Panc1 (cell line): Measurements from ENCODE around the gene DAPK2. TPM values are rescaled to one million over a fixed set of nuclear protein-coding genes. Genes with fewer than 3 reads are reported as not detected.

Source experiments
- ATAC-seq: fragments of 200-7000 bp; cut with Tn5 transposase; 2 replicates; pipeline ENCODE4 v1.9.1; 2020; ENCODE audit warnings: mild to moderate bottlenecking, moderate library complexity
- BruUV-seq: library from RNA; stranded (reverse); fragments of 400-500 nt; replicated peaks from 2 replicates; lab custom pipeline; 2021; lab: Mats Ljungman, UMichigan
- CTCF ChIA-PET: fragments of 300-600 bp; sonication (Branson Sonifier 250); formaldehyde crosslinking; loops from one replicate; lab custom pipeline; 2022; ENCODE audit warnings: antibody characterized with exemption; lab: Charles Lee
- POLR2A ChIA-PET: fragments of 300-600 bp; sonication (Branson Sonifier 250); formaldehyde crosslinking; loops from one replicate; lab custom pipeline; 2022; ENCODE audit warnings: antibody characterized with exemption; lab: Charles Lee
- DNase-seq: peaks from one replicate; pipeline ENCODE4 v3.0.0-alpha.2; 2010; ENCODE audit warnings: low read depth, low spot score
- H3K27ac ChIP-seq: 2 replicates; pipeline ENCODE4 v1.5.1; 2011; ENCODE audit warnings: mild to moderate bottlenecking, low read length, inconsistent platforms
- H3K27me3 ChIP-seq: fragments of 200-500 bp; sonication (Bioruptor generic); 2 replicates; pipeline ENCODE4 v1.6.0; 2014; ENCODE audit warnings: low read length, inconsistent platforms; ENCODE audit not compliant: control insufficient read depth, insufficient read depth
- H3K36me3 ChIP-seq: fragments of 200-500 bp; sonication (Bioruptor generic); 2 replicates; pipeline ENCODE4 v1.5.1; 2014; ENCODE audit warnings: inconsistent platforms, mild to moderate bottlenecking, low read length, moderate library complexity; ENCODE audit not compliant: control insufficient read depth, insufficient read depth
- H3K4me1 ChIP-seq: 2 replicates; pipeline ENCODE4 v1.5.1; 2011; ENCODE audit warnings: inconsistent platforms, mild to moderate bottlenecking, low read length, moderate library complexity; ENCODE audit not compliant: control insufficient read depth, insufficient read depth
- H3K4me3 ChIP-seq, 2 experiments: 2 replicates each; pipeline ENCODE4 v1.5.1; 2011 to 2012; ENCODE audit warnings: low read depth in 2 of 2, low read length in 2 of 2, mild to moderate bottlenecking in 2 of 2, inconsistent platforms in 1 of 2, moderate library complexity in 1 of 2
- H3K9me3 ChIP-seq: fragments of 200-500 bp; sonication (Bioruptor generic); 2 replicates; pipeline ENCODE4 v1.5.1; 2014; ENCODE audit warnings: low read depth, mild to moderate bottlenecking, inconsistent platforms, low read length, moderate library complexity; ENCODE audit not compliant: control insufficient read depth, insufficient read depth
- CTCF ChIP-seq: fragments of 450-650 bp; IDR thresholded peaks from 2 replicates; pipeline ENCODE4 v1.5.1; 2017; ENCODE audit warnings: mild to moderate bottlenecking
- POLR2AphosphoS5 ChIP-seq: IDR thresholded peaks from 2 replicates; pipeline ENCODE4 v1.6.1; 2012; ENCODE audit warnings: mild to moderate bottlenecking, low read depth, low read length, moderate library complexity
- SIN3A ChIP-seq: IDR thresholded peaks from 2 replicates; pipeline ENCODE4 v1.6.1; 2012; ENCODE audit warnings: low read depth, mild to moderate bottlenecking, low read length, moderate library complexity, borderline replicate concordance; ENCODE audit not compliant: insufficient read depth
- TCF7L2 ChIP-seq: IDR thresholded peaks from 2 replicates; pipeline ENCODE4 v1.6.1; 2011; ENCODE audit warnings: mild to moderate bottlenecking, low read depth, low read length, inconsistent platforms
- in situ Hi-C: cut with HindIII; loops from 2 replicates; pipeline ENCODE4 v1.10.0; 2016; ENCODE audit warnings: low sequenced_read_pairs, low pct_unique_long_range_greater_than_20kb
- intact Hi-C: fragments of 100-400 bp; cut with micrococcal nuclease; formaldehyde crosslinking; loops from one replicate; pipeline ENCODE4 v1.10.0; 2022; ENCODE audit not compliant: unreplicated experiment
- total RNA-seq: library from RNA; stranded (reverse); gene quantifications from one replicate; pipeline ENCODE4 v1.2.1, GENCODE V29; 2021; ENCODE audit not compliant: unreplicated experiment
- TF ChIP-seq, protein P1 (sequence below), 2 experiments: IDR thresholded peaks; 2 replicates each; pipeline ENCODE4 v1.6.1; 2011 to 2012; ENCODE audit warnings: low read depth in 2 of 2, control low read depth in 1 of 2, low read length in 1 of 2, mild to moderate bottlenecking in 1 of 2, moderate library complexity in 1 of 2; ENCODE audit not compliant: insufficient read depth in 1 of 2

Gene DAPK2
- total RNA-seq, 1 experiment from 2014 or later: 10.2 TPM

- DNase-seq (no peak), ATAC-seq (no peak)
- no peaks in the 10 kb centered on the region for H3K36me3 ChIP-seq
- no peak overlapping the region for H3K27ac ChIP-seq
- H3K27me3 ChIP-seq: no peaks in the 10 kb centered on the region
- TF ChIP-seq TCF7L2: no peak
- TF ChIP-seq POLR2AphosphoS5: no peak
- no peak for TF ChIP-seq CTCF
- TF ChIP-seq SIN3A: no peak
- TF ChIP-seq, protein P1, sequence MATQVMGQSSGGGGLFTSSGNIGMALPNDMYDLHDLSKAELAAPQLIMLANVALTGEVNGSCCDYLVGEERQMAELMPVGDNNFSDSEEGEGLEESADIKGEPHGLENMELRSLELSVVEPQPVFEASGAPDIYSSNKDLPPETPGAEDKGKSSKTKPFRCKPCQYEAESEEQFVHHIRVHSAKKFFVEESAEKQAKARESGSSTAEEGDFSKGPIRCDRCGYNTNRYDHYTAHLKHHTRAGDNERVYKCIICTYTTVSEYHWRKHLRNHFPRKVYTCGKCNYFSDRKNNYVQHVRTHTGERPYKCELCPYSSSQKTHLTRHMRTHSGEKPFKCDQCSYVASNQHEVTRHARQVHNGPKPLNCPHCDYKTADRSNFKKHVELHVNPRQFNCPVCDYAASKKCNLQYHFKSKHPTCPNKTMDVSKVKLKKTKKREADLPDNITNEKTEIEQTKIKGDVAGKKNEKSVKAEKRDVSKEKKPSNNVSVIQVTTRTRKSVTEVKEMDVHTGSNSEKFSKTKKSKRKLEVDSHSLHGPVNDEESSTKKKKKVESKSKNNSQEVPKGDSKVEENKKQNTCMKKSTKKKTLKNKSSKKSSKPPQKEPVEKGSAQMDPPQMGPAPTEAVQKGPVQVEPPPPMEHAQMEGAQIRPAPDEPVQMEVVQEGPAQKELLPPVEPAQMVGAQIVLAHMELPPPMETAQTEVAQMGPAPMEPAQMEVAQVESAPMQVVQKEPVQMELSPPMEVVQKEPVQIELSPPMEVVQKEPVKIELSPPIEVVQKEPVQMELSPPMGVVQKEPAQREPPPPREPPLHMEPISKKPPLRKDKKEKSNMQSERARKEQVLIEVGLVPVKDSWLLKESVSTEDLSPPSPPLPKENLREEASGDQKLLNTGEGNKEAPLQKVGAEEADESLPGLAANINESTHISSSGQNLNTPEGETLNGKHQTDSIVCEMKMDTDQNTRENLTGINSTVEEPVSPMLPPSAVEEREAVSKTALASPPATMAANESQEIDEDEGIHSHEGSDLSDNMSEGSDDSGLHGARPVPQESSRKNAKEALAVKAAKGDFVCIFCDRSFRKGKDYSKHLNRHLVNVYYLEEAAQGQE (IDR thresholded peaks at IDR 0.05; ENCODE audit: insufficient read depth in 1 of 2, low read depth in 2 of 2, low read length in 1 of 2): no peak
- H3K4me1 ChIP-seq: peaks cover 4% of the 10 kb centered on the region; the same call in 1 of the 2 replicates
- BruUV-seq: no TSS peak
- ChIA-PET POLR2A (no interaction called here), CTCF (no interaction called here)
- intact Hi-C loops (no loop called here), in situ Hi-C loops (no loop called here)
- no peak overlapping the region for H3K4me3 ChIP-seq
- no peaks in the 10 kb centered on the region for H3K9me3 ChIP-seq
These were observed 35.6 kb downstream of the DAPK2 start for GRCh38 chr15:64010719-64011118.

DNA sequence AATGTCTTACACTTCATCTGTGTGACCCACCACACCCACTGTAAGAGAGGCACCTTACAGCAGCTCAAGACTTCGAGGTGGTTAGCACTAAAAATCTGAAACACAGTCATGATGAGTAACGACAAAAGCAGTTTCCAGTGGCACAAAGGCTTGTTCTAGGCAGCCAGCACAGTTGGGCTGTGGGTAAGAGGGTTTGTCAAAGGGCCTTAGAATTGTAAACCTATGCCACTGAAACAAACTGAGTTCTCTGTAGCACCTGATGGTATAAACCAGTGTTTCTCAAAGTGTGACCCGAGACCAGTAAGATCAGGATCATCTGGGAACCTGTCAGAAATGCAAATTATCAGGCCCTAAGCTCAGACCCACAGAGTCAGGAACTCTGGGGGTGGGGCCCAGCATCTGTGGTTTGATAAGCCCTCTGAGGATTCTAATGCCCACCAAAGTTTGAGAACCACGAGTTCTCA lies 36.5 kb downstream of the DAPK2 start:
- Histone ChIP-seq H3K36me3 (no peaks in the 10 kb centered on the region), H3K4me3 (no peak overlapping the region), H3K27ac (no peak overlapping the region), H3K9me3 (no peaks in the 10 kb centered on the region), H3K4me1 (peaks cover 4% of the 10 kb centered on the region; the same call in 1 of the 2 replicates), H3K27me3 (no peaks in the 10 kb centered on the region)
- ATAC-seq (no peak), DNase-seq (no peak)
- TF ChIP-seq, protein P1 (IDR thresholded peaks at IDR 0.05; ENCODE audit: insufficient read depth in 1 of 2, low read depth in 2 of 2, low read length in 1 of 2): no peak
- TF ChIP-seq TCF7L2 (no peak), SIN3A (no peak), POLR2AphosphoS5 (no peak), CTCF (no peak)
- no TSS peak for BruUV-seq
- ChIA-PET CTCF (no interaction called here), POLR2A (no interaction called here)
- in situ Hi-C loops (no loop called here), intact Hi-C loops (no loop called here)
